Inferior parietal cortex (tissue), 1 donor: ENCODE data around the gene PTGDS.

Experiments used
- DNase-seq: peaks from one replicate; pipeline ENCODE4 v3.0.0-alpha.2; 2016; ENCODE audit errors: extremely low spot score

PTGDS gene

GRCh38 chr9:136977223-136977622, at the start of gene PTGDS:
Gene PTGDS (plus strand): TSS chr9:136977504. CDS start chr9:136977579, 75 bp downstream.
- peak; percentile 88 for DNase-seq

DNA sequence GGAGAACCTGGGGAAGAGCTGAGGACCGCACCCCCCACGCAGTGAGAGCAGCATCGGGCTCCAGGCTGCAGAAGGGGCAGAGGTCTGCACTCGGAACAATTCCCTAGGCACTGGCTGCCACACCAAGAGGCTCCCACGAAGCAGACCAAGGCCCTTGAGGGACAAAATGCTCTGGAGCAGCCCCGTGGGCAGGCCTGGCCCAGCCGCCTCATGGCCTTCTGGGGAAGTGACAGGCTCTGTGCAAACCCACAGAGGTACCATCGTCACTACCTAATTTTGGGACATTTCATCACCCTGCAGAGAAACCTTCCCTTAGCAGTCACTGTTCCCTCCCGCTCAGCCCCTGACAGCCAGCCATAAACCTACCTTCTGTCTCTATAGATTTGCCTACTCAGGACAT, 48.7 kb upstream of the PTGDS start:
- no peak for DNase-seq

- DNase-seq, result no peak
Observed at GRCh38 chr9:136930014-136930413, 47.3 kb upstream of the PTGDS start.

GRCh38 chr9:136931611-136932130, 45.6 kb upstream of the PTGDS start:
- DNase-seq, result no peak

GRCh38 chr9:136934277-136934676, 43.0 kb upstream of the PTGDS start:
- no peak for DNase-seq

GRCh38 chr9:136935651-136936050, 41.7 kb upstream of the PTGDS start:
- DNase-seq, result no peak

DNA sequence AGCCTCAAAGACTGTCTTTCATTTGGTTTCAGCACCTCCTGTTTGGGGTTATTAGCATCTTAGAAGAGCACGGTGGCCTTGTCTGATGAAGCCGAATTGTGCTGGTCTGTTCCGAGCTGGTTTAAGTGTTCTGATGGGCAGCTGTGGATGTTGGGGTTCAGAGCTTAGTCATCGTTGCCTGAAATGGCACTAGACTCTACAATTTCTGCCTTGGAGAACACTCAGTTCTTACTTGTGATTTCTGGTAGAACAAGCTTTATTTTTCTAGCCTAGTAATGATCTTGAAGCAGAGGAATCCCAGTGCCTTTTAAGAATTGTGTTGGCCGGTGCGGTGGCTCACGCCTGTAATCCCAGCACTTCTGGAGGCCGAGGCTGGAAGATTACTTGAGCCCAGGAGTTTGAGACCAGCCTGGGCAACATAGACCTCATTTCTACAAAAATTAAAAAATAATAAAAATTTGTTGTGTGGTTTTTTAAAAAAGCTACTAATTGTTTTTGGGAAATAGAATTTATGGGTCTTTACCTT, 40.6 kb upstream of the PTGDS start:
- peak; percentile 47 for DNase-seq

- no peak for DNase-seq
Observed at GRCh38 chr9:136937186-136938001, 39.9 kb upstream of the PTGDS start.

DNA sequence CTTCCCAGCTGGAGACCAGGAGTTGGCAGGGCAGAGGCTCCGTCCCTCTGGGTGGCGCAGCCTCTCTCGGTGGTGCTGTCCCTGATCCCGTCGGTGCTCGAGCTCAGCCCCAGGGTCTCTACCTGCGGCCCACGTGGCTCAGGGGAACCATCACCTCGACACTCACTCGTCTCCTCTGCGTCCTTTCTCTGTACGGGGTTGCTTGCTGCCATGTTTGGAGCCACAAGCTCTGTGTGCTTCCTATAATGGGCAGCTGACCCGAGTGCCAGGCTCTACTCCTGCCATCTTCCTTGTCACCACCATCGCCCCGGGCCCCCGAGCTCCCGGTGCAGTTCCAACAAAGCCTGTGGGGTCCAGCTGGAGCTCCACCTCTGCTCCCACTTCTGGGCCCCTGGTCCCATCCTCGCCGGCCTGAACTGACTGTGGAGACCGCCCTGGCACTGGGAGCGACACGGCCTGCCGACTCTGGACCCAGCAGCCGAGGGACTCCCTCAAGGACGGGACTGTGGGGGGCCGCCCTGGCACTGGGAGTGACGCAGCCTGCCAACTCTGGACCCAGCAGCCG, 37.8 kb upstream of the PTGDS start:
- DNase-seq, result no peak

DNA sequence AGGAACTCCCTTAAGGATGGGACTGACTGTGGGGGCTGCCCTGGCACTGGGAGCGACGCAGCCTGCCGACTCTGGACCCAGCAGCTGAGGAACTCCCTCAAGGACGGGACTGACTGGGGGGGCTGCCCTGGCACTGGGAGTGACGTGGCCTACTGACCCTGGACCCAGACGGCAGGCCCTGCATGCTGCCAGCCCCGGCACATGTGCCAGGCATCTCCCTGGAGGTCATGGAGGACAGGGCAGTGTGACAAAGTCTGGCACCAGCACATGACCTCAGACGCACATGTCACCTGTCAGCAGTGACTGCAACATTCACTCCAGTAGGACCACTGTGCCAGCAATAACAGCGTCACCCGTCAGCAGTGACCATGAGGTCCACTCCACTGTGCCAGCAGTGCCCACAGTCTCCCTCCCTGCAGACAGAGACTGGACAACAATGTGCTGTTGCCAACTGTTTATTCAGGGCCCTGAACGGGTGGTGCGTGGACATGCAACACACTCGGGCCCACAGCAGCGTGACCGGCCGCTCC, 37.2 kb upstream of the PTGDS start:
- no peak for DNase-seq

DNA sequence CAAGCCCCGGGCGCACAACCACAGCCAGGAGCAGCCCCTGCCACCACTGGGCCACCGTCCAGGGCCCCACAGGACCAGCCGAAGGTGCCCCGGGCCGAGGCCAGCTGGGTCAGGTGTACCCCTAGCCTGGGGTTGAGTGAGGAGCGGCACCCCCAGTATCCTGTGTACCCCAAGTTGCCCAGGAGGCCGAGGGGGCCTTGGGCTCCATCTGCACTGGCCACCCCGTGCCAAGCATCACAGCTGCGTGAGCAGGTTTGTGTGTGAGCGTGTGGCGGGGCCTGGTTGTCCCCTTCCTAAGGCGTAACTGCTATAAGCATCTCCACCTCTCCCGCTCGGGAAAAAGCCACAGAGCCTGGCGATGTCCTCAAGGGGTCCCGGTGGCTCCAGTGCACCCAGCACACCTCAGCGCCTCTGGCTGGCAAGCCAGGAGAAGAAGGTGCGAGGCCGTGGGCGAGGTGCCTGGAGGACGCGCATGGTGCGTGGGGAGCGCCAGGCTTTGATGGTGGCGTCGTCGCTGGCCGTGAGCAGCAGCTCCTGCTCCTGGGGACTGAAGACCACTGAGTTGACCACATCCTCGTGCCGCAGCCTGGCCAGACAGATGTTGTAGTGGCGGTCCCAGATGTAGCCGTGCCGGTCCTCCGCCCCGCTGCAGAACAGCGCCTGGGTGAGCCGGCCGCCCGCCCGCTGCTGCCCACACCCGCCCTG, 36.6 kb upstream of the PTGDS start:
- DNase-seq, result no peak

DNA sequence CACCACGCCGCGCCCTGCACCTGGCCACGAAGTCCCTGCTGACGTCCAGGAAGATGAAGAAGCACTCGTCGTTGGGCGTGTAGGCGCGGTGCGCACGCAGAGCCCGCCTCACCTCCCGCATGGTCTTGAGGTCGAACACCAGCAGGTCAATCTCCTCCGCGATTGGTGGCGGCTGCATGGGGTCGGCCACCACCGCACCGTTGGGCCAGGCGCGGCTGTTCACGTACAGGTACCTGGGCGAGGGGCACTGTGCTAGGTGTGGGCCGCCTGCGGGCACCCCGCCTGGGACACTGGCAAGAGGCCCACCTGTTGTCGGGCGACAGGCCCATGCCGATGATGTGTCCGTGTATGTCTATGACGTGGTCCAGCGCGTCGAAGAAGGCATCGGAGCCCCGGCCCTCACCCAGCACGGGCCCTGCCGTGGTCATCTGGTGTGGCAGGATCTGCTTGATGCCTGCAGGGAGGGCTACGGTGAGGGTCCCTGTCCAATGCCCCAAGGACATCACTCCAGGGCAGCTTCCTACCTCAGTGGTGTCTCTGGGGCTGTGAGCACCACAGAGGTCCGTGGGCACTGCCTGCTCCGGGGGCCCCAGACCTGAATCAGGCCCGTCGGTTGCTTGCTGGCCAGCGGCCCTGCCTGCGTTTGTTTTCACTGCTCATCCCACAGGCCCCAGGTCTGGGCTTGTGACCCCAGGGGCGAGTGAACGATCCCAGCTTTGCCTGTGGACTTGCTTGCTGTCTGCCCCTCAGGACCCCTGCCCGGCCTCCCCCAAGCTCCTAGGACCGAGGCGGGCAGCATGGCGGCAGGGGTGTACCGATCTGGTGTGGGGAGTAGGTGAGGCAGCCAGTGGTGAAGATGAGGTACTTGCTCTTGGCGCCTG, 35.8 kb upstream of the PTGDS start:
- DNase-seq, result no peak

GRCh38 chr9:136942112-136942880, 35.0 kb upstream of the PTGDS start:
- DNase-seq, result no peak

DNA sequence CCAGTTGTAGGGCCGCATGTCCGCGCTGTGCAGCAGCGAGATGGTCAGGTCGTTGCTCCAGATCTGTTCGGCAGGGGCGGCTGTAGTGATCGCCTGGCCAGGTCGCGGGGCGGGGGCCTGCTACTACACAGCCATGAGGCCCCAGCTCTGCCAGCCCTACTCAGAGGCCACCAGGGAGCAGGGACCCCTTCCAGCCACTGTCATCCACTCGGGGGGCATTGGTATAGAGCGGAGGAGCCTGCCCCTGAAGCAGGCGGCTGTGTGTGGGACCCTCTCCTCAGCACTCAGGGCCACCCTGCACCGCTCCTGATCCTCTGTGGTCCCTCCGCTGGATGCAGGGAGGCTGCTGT, 34.4 kb upstream of the PTGDS start:
- DNase-seq, result no peak

DNA sequence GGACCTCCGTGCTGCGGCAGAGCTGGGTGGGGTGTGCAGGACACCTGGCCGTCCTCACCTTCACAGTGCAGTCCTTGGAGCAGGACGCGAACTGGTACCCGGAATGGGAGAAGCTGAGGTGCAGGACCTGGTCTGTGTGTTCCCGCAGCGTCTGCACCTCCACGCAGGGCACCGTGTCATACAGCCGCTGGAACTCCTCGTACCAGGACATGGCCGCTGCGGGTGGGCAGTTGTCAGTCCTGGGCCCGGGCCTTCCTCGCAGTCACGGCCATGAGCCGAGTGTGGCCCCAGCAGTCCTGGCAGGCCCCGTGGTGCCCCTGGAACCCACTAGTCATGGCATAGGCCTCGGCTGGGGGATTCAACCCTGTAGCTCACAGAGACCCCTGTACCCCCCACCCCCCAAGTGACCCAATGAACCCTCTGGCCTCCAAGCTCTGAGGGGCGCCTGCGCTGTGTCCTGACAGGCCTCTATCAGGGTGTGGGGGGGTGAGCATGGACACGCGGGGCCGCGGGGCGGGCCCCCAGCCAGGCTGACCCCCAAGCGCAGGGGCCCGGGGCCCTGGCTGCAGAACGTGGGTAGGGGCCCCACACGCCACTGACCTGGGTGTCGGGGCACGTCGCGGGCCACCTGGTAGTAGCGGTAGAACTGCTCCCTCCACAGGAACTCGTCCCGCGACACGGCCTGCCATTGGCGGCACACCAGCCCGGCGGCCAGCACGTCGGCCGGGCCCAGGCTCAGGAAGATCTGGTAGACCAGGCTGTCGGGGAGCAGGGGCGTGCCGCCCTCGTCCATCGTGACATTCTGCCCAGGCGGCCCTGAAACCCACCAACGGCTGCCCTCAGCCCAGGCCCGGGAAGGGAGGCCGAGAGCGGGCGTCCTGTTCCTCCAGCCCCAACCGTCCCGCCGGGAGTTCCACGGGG, 33.8 kb upstream of the PTGDS start:
- no peak for DNase-seq

- no peak for DNase-seq
Observed at GRCh38 chr9:136944212-136944518, 33.1 kb upstream of the PTGDS start.

- peak; percentile 94 for DNase-seq
Observed at GRCh38 chr9:136944519-136945332, 32.6 kb upstream of the PTGDS start, which contains the start of the genes C8G and FBXW5. Gene C8G (plus strand): TSS chr9:136945243. CDS start chr9:136945321, 78 bp downstream. Gene FBXW5 (minus strand): TSS chr9:136944738. CDS start chr9:136944083, 655 bp downstream.
